Measurements from ENCODE around the gene ITPK1.

- TF ChIP-seq CTCF (tag by site-specific recombination; IDR thresholded peaks at IDR 0.05) (no peak), ZNF629 (tag by site-specific recombination; IDR thresholded peaks at IDR 0.05) (no peak)
Measured at GRCh38 chr14:92971601-92972180, 144.0 kb downstream of the ITPK1 start.
